ENCODE results near the gene CYP2C18.
"Not testable (repeated sequence)": the region's sequence is repeated elsewhere in the genome, so short reads cannot be mapped to it uniquely, and the experiment has no call there.

The CYP2C18 gene

DNA sequence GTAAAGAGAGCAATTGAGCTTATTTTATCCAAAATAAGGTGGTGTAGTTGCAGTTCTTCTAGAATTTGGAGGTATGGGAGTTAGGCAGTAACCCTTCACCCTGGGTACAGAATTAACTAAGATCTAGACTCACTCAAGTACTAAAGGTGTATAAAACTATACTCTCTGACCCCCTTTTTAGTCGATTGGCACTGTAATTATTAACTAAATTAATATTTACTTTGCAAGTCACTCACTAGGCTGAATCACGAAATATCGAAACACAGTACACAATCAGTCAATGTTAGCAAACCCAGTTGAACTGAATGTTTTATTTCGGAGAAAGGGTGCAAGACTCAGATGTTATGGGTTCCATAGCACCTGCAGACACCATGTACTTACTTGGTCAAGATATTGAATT lies 64.3 kb downstream of the CYP2C18 start:
- no peak for DNase-seq

DNA sequence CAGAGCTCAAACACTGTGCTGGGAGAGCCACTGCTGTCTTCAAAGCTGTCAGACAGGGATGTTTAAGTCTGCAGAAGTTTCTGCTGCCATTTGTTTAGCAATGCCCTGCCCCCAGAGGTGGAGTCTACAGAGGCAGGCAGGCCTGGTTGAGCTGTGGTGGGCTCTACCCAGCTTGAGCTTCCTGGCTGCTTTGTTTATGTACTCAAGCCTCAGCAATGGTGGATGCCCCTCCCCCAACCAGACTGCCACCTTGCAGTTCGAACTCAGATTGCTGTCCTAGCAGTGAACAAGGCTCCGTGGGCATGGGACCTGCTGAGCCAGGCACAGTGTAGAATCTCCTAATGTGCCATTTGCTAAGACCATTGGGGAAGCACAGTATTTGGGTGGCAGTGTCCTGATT lies 74.4 kb downstream of the CYP2C18 start:
- no peak for DNase-seq

DNA sequence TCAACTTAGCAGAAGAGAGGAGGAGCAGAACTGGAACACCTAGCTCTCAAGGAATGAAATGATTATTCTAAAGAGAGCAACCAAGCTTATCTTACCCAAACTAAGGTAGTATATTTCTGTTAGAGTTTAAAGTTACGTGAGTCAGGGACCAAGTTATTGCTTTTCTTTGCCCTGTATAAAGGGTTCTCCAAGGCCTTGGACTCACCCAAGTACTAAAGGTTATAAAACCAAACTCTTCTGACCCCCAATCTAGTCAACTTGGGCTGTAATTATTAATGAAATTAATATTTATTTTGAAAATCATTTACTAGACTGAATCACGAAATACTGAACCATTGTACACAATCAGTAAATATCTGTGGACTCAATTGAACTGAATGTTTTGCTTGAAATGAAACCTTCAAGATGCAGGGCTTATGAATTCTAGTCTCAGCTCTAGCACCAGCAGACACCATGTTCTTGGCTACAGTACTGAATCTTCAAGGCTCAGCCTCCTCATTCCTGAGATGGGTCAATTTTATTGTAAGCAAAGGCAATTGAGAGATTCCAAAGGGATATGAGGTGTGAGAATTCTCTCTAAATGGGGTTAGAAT lies 77.2 kb downstream of the CYP2C18 start:
- no peak for DNase-seq

DNA sequence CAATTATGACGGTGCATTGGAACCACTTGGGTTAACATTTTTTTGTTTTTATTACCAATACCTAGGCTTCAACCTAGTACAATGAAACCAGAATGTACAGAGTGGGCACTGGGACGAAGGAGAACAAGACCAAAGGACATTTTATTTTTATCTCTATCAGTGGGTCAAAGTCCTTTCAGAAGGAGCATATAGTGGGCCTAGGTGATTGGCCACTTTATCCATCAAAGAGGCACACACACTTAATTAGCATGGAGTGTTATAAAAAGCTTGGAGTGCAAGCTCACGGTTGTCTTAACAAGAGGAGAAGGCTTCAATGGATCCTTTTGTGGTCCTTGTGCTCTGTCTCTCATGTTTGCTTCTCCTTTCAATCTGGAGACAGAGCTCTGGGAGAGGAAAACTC lies 78.9 kb downstream of the CYP2C18 start, which contains the start of gene CYP2C19:
TSS of gene CYP2C19 (plus strand) at position 289 of the 400 bp plus-strand sequence. CDS start at position 314, 25 bp downstream.
- no peak for DNase-seq

DNA sequence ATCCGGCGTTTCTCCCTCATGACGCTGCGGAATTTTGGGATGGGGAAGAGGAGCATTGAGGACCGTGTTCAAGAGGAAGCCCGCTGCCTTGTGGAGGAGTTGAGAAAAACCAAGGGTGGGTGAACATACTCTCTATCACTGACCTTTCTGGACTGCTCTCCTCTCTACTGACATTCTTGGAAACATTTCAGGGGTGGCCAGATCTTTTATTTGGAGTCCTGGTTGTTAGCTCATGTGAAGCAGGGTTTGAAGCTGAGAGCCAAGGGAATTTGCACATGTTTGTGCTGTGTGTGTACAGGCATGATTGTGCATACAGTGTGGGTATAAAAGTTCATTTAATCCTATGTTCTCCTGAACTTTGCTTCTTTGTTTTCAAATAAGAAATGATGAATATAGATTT lies 91.9 kb downstream of the CYP2C18 start:
- not testable (repeated sequence) for DNase-seq

DNA sequence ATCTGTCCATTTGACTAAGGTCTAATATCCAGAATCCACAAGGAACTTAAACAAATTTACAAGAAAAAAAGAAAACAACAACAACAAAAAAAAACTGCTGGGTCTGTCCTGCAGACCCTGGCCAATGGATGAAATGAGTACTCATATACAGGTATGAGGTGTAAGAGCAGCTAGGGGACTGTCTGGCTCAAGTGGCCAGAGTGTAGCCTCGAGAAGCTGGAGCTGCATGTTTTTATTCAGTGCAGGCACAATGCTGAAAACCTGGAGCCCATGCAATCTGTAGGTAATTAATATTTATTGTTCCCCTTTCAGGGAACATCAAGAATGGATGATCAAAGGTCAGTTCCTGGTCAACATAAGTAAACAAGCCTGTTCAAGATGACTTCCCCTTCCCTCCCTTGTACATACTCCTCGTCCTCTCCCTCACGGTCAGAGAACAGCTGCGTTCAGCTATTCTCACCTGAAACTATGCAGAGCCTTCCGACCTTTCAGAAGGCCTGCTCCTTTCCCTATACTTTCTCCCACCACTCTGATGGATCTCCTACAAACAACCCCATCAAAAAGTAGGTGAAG lies 94.4 kb downstream of the CYP2C18 start:
- no peak for DNase-seq

DNA sequence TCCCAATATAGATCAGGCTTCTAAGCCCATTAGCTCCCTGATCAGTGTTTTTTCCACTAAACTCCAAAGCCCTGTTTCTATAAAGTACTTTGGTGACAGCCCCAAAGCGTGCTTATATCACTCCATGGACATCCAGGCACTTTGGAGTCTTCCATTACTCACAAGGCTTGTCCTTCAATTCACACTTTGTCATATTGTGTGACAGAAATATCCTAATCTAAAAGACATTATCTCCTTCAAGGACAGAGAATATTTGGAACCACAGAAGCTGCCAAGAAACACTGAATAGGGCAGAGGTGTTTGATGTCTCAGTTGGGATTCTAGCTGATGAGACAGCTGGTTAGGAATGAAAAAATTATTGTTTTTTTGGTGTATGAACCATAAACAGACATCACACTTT lies 97.3 kb downstream of the CYP2C18 start:
- DNase-seq = no peak

DNA sequence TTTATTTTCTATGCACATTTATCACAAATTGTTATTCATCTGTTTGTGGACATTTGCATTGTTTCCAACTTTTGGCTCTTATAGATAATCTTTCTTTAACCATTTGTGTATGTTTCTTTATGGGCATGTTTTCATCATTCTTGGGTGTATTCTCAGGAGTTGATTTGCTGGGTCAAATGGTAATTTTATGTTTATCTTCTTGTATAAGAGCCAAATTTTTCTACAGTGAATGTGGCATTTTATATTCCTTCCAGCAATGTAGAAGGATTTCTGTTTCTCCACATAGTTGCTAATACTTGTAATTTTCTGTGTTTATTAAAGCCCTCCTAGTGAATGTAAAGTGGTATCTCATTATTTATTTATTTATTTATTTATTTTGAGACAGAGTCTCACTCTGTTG lies 100.7 kb downstream of the CYP2C18 start:
- no peak for DNase-seq

DNA sequence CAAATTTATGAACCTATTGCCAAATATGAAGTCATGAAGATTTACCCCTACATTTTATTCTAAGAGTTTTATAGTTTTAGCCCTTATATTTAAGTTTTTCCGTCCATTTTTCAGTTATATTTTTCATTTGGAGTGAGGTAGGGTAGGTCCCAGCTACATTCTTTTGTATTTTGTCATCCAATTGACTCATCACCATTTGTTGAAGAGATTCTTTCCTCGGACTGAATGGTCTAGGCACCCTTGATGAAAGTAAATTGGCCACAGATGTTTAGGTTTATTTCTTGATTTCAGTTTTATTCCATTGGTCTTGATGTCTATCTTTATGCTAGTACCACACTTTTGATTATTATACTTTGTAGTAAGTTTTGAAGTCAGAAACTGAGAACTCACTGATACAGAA lies 101.7 kb downstream of the CYP2C18 start:
- no peak for DNase-seq

Data from right hindlimb (tissue), 1 donor.